ENCODE measurements around the gene GRAP2. TPM values are rescaled to one million over a fixed set of nuclear protein-coding genes. Genes with fewer than 3 reads are reported as not detected.

Gene GRAP2
- total RNA-seq, 1 experiment from 2014 or later = not detected

DNA sequence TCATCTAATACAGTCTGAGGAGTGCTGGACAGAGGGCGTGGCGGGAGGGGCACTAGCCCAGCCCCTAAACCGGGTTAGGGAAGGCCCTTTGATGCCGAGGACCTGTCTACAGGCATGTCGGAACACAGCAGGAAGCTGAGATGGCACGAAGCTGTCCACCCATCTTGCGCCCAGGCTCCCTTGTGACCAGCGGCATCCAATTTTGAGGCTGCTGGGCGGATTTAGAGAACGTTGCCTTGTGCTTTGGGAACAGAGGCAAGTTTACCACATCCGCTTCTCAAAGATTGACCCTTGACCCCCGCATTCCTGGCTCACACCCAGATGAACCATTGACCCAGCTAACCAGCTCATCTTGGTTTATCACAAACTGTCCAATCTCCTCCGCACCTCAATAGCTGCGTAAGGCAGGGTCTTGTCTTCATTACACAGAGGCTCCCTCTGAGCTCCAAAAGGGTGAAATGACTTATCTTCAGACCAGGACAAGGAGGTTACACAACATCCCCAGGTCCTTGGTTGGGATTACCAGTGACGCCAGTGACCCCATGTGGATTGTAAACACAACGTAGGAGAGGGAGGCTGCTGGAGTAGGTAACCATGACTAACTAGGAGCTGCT is 98.4 kb downstream of the GRAP2 start:
- H3K9me3 ChIP-seq (ENCODE audit: low read length) = no peaks in the 10 kb centered on the region
- intact Hi-C loops (cut with micrococcal nuclease) = no loop called here
- DNase-seq = no peak
- H3K4me1 ChIP-seq (ENCODE audit: insufficient read depth, low read length) = peaks cover 28% of the 10 kb centered on the region
- H3K9me2 ChIP-seq (replicated peaks; ENCODE audit: low read length) = no peaks in the 10 kb centered on the region
- H3K9ac ChIP-seq (ENCODE audit: low read length) = no peak overlapping the region
- 0 out of 2 replicates have a peak, but pooled peaks cover 4% of the 10 kb centered on the region for H4K20me1 ChIP-seq (ENCODE audit: low read length)
- no peak overlapping the region for H2AFZ ChIP-seq (ENCODE audit: low read length)
- no peak for ATAC-seq
- ChIA-PET CTCF (no interaction called here), POLR2A (ENCODE audit: unreplicated experiment) (no interaction called here)
- H3K27me3 ChIP-seq (ENCODE audit: low read length) = no peaks in the 10 kb centered on the region
- no TSS peak for BruUV-seq (replicated peaks)
- H3K4me2 ChIP-seq (ENCODE audit: low read length) = no peak overlapping the region
- H3K4me3 ChIP-seq (ENCODE audit: low read length) = no peak overlapping the region
- H3F3A ChIP-seq (ENCODE audit: low read length, unreplicated experiment) = no peaks in the 10 kb centered on the region
- peaks cover 17% of the 10 kb centered on the region for H3K79me2 ChIP-seq (ENCODE audit: low read length)
- no peak for TF ChIP-seq EZH2 (IDR thresholded peaks at IDR 0.05; ENCODE audit: low read length, unreplicated experiment)
- no peak for TF ChIP-seq EZH2phosphoT487 (IDR thresholded peaks at IDR 0.05; ENCODE audit: borderline replicate concordance, low read length)
- TF ChIP-seq CTCF (conservative IDR thresholded peaks at IDR 0.05; ENCODE audit: low read depth, low read length) = no peak
- H3K27ac ChIP-seq (ENCODE audit: low read length) = no peak overlapping the region
- no peaks in the 10 kb centered on the region for H3K36me3 ChIP-seq (ENCODE audit: low read depth, low read length)

GRCh38 chr22:40000171-40000570 is 99.3 kb downstream of the GRAP2 start:
- Histone ChIP-seq H3K4me1 (ENCODE audit: insufficient read depth, low read length) (peaks cover 28% of the 10 kb centered on the region), H3K27me3 (ENCODE audit: low read length) (no peaks in the 10 kb centered on the region), H3K36me3 (ENCODE audit: low read depth, low read length) (no peaks in the 10 kb centered on the region), H3K79me2 (ENCODE audit: low read length) (peaks cover 16% of the 10 kb centered on the region), H3K4me3 (ENCODE audit: low read length) (no peak overlapping the region), H3K9me3 (ENCODE audit: low read length) (no peaks in the 10 kb centered on the region), H3F3A (ENCODE audit: low read length, unreplicated experiment) (no peaks in the 10 kb centered on the region), H4K20me1 (ENCODE audit: low read length) (0 out of 2 replicates have a peak, but pooled peaks cover 4% of the 10 kb centered on the region), H3K9me2 (replicated peaks; ENCODE audit: low read length) (no peaks in the 10 kb centered on the region), H2AFZ (ENCODE audit: low read length) (no peak overlapping the region), H3K4me2 (ENCODE audit: low read length) (no peak overlapping the region), H3K9ac (ENCODE audit: low read length) (no peak overlapping the region), H3K27ac (ENCODE audit: low read length) (no peak overlapping the region)
- BruUV-seq (replicated peaks) = no TSS peak
- TF ChIP-seq EZH2 (IDR thresholded peaks at IDR 0.05; ENCODE audit: low read length, unreplicated experiment) = no peak
- no peak for TF ChIP-seq EZH2phosphoT487 (IDR thresholded peaks at IDR 0.05; ENCODE audit: borderline replicate concordance, low read length)
- no peak for TF ChIP-seq CTCF (conservative IDR thresholded peaks at IDR 0.05; ENCODE audit: low read depth, low read length)
- ChIA-PET CTCF (no interaction called here), POLR2A (ENCODE audit: unreplicated experiment) (no interaction called here)
- ATAC-seq (no peak), DNase-seq (no peak)
- intact Hi-C loops (cut with micrococcal nuclease) = no loop called here

DNA sequence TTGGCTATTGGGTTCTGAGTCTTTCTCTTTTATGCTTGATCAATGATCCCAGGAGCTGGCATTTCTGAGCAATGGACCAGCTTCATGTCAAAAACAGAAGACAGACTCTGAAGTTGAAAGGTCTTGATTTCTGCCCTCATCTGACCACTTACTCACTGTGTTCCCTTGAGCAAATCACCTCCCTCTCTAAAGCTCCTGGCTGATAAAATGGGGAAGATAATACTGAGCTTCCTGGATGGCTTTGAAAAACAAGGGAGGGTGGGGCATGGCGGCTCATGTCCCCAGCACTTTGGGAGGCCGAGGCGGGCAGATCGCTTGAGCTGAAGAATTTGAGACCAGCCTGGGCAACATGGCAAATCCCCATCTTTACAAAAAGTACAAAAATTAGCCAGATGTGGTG is 100.2 kb downstream of the GRAP2 start:
- Histone ChIP-seq H3F3A (ENCODE audit: low read length, unreplicated experiment) (no peaks in the 10 kb centered on the region), H4K20me1 (ENCODE audit: low read length) (0 out of 2 replicates have a peak, but pooled peaks cover 1% of the 10 kb centered on the region), H3K9ac (ENCODE audit: low read length) (no peak overlapping the region), H3K9me3 (ENCODE audit: low read length) (no peaks in the 10 kb centered on the region), H3K27ac (ENCODE audit: low read length) (no peak overlapping the region), H3K79me2 (ENCODE audit: low read length) (peaks cover 7% of the 10 kb centered on the region), H3K27me3 (ENCODE audit: low read length) (no peaks in the 10 kb centered on the region), H3K4me3 (ENCODE audit: low read length) (no peak overlapping the region), H3K9me2 (replicated peaks; ENCODE audit: low read length) (no peaks in the 10 kb centered on the region), H3K4me2 (ENCODE audit: low read length) (no peak overlapping the region), H2AFZ (ENCODE audit: low read length) (no peak overlapping the region), H3K36me3 (ENCODE audit: low read depth, low read length) (no peaks in the 10 kb centered on the region), H3K4me1 (ENCODE audit: insufficient read depth, low read length) (peaks cover 24% of the 10 kb centered on the region)
- CTCF ChIA-PET = no interaction called here
- intact Hi-C loops (cut with micrococcal nuclease) = no loop called here
- ATAC-seq = no peak
- POLR2A ChIA-PET (ENCODE audit: unreplicated experiment) = no interaction called here
- DNase-seq = no peak
- no peak for TF ChIP-seq CTCF (conservative IDR thresholded peaks at IDR 0.05; ENCODE audit: low read depth, low read length)
- no peak for TF ChIP-seq EZH2 (IDR thresholded peaks at IDR 0.05; ENCODE audit: low read length, unreplicated experiment)
- TF ChIP-seq EZH2phosphoT487 (IDR thresholded peaks at IDR 0.05; ENCODE audit: borderline replicate concordance, low read length) = no peak
- BruUV-seq (replicated peaks) = no TSS peak

Data from PC-3 (cell line).